ENCODE data around the gene MBOAT1. TPM values are rescaled to one million over a fixed set of nuclear protein-coding genes. Genes with fewer than 3 reads are reported as not detected.

MBOAT1 gene
- total and polyA plus RNA-seq, 10 donors: 1.0 to 14.9 (median 11.8) TPM

- no peak for DNase-seq
- Histone ChIP-seq H3K27me3 (replicated peaks in 1 of 7) (no peaks in the 10 kb centered on the region), H3K27ac (peak overlapping the region in 5 of 8 donors; percentile 35 to 89 (median 66)), H3K4me1 (peaks cover 1 to 67% (median 37%) of the 10 kb centered on the region in 6 donors), H3K36me3 (peaks cover 0 to 5% (median 0%) of the 10 kb centered on the region in 6 donors), H3K4me3 (peak overlapping the region in 1 of 8 donors; percentile 15), H3K9me3 (no peaks in the 10 kb centered on the region)
- intact Hi-C loops (cut with DNase I; ENCODE audit: low total_unique reads): no loop called here
- TF ChIP-seq, protein P1, sequence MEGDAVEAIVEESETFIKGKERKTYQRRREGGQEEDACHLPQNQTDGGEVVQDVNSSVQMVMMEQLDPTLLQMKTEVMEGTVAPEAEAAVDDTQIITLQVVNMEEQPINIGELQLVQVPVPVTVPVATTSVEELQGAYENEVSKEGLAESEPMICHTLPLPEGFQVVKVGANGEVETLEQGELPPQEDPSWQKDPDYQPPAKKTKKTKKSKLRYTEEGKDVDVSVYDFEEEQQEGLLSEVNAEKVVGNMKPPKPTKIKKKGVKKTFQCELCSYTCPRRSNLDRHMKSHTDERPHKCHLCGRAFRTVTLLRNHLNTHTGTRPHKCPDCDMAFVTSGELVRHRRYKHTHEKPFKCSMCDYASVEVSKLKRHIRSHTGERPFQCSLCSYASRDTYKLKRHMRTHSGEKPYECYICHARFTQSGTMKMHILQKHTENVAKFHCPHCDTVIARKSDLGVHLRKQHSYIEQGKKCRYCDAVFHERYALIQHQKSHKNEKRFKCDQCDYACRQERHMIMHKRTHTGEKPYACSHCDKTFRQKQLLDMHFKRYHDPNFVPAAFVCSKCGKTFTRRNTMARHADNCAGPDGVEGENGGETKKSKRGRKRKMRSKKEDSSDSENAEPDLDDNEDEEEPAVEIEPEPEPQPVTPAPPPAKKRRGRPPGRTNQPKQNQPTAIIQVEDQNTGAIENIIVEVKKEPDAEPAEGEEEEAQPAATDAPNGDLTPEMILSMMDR (IDR thresholded peaks at IDR 0.05 in 8 of 11, conservative IDR thresholded peaks at IDR 0.05 in 3 of 11): no peak
- TF ChIP-seq POLR2AphosphoS5 (IDR thresholded peaks at IDR 0.05) (no peak), POLR2A (IDR thresholded peaks at IDR 0.05) (no peak)
- WGBS, 5 donors: 66 to 80% (median 72%) methylated on average over 8 of the region's 8 CpGs
Observed at GRCh38 chr6:20200761-20201630, 11.3 kb downstream of the MBOAT1 start.

GRCh38 chr6:20198775-20199174 lies 13.5 kb downstream of the MBOAT1 start:
- DNase-seq: no peak
- intact Hi-C loops (cut with DNase I; ENCODE audit: low total_unique reads): no loop called here
- no peak overlapping the region for H3K4me3 ChIP-seq
- WGBS, 5 donors: 65 to 90% (median 76%) methylated on average over 6 of the region's 6 CpGs
- H3K36me3 ChIP-seq: peaks cover 0 to 5% (median 0%) of the 10 kb centered on the region in 6 donors
- H3K27ac ChIP-seq: no peak overlapping the region
- no peaks in the 10 kb centered on the region for H3K9me3 ChIP-seq
- TF ChIP-seq, protein P1 (IDR thresholded peaks at IDR 0.05 in 8 of 11, conservative IDR thresholded peaks at IDR 0.05 in 3 of 11): no peak
- TF ChIP-seq POLR2AphosphoS5 (IDR thresholded peaks at IDR 0.05) (no peak), POLR2A (IDR thresholded peaks at IDR 0.05) (no peak)
- H3K27me3 ChIP-seq (replicated peaks in 1 of 7): no peaks in the 10 kb centered on the region
- H3K4me1 ChIP-seq: peaks cover 0 to 44% (median 17%) of the 10 kb centered on the region in 6 donors

DNA sequence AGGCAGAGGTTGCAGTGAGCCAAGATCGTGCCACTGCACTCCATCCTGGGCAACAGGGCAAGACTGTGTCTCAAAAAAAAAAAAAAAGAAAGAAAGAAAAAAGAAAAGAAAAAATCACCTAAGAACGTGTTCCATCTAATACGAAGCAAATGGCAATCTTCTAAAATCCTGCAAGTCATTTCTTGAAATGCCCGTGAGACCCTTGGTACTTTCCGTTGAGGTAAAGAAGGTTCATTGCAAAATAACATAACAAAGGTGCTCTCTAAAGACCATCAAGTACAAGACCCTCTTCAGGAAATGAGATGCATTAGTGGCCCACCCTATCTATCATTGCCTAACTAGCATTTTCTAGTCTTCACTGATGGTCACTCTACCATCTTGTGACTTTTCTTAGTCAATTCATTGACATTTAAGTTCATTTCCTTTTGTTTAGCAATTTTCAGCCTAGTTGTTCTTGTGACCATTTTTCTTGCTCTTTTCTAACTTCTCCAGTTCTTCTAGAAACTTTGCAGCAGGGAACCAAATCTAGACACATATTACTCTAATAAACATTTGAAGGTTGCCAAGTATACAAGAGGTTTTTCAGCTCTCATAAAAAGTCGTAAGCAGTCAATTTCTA lies 14.0 kb downstream of the MBOAT1 start:
- intact Hi-C loops (cut with DNase I; ENCODE audit: low total_unique reads): no loop called here
- Histone ChIP-seq H3K4me1 (peaks cover 0 to 39% (median 15%) of the 10 kb centered on the region in 6 donors), H3K36me3 (peaks cover 0 to 5% (median 0%) of the 10 kb centered on the region in 6 donors), H3K27me3 (replicated peaks in 1 of 7) (no peaks in the 10 kb centered on the region), H3K4me3 (no peak overlapping the region), H3K9me3 (no peaks in the 10 kb centered on the region), H3K27ac (no peak overlapping the region)
- TF ChIP-seq POLR2AphosphoS5 (IDR thresholded peaks at IDR 0.05) (no peak), POLR2A (IDR thresholded peaks at IDR 0.05) (no peak)
- TF ChIP-seq, protein P1 (IDR thresholded peaks at IDR 0.05 in 8 of 11, conservative IDR thresholded peaks at IDR 0.05 in 3 of 11): no peak
- no peak for DNase-seq
- WGBS, 5 donors: 79 to 88% (median 85%) methylated on average over 6 of the region's 6 CpGs

DNA sequence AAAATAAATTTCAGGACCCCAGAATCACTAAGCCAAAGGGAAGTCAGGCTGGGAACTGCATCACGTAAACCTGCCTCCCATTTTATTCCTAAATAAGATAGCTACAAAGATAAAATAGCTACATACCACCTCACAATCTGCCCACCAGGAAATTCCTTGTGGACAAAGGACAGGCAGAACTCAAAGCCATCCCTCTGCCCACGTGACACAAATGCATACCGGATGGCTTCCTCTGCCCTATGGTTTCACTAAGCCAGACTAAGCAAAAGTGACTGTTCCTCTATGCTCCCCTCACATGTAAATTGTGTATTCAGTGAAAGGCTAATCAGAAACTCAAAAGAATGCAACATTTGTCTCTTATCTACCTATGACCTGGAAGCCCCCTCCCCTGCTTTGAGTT lies 15.0 kb downstream of the MBOAT1 start:
- no peak for DNase-seq
- Histone ChIP-seq H3K36me3 (peaks cover 0 to 5% (median 0%) of the 10 kb centered on the region in 6 donors), H3K9me3 (no peaks in the 10 kb centered on the region), H3K27me3 (replicated peaks in 1 of 7) (no peaks in the 10 kb centered on the region), H3K27ac (no peak overlapping the region), H3K4me3 (no peak overlapping the region), H3K4me1 (peaks cover 0 to 29% (median 11%) of the 10 kb centered on the region in 6 donors)
- intact Hi-C loops (cut with DNase I; ENCODE audit: low total_unique reads): no loop called here
- no peak for TF ChIP-seq POLR2AphosphoS5 (IDR thresholded peaks at IDR 0.05)
- TF ChIP-seq, protein P1 (IDR thresholded peaks at IDR 0.05 in 8 of 11, conservative IDR thresholded peaks at IDR 0.05 in 3 of 11): no peak
- no peak for TF ChIP-seq POLR2A (IDR thresholded peaks at IDR 0.05)
- 55 to 94% (median 68%) methylated on average over 3 of the region's 3 CpGs for WGBS, 5 donors
